GM12873 (cell line): Measurements from ENCODE around the gene GFRA3.

ENCODE experiments used
- CTCF ChIP-seq: IDR thresholded peaks from 2 replicates; pipeline ENCODE4 v1.5.1; 2012; ENCODE audit warnings: low read depth, mild to moderate bottlenecking, moderate library complexity, low read length, control low read depth; ENCODE audit not compliant: insufficient read depth; ENCODE audit errors: missing control alignments

Gene GFRA3

GRCh38 chr5:138282920-138283742 lies 8.7 kb upstream of the GFRA3 start:
- peak; percentile 54 for TF ChIP-seq CTCF

- no peak for TF ChIP-seq CTCF
Measured at GRCh38 chr5:138280915-138281314, 6.5 kb upstream of the GFRA3 start.

- TF ChIP-seq CTCF: peak; percentile 24
Measured at GRCh38 chr5:138276402-138277054, 2.1 kb upstream of the GFRA3 start.

- TF ChIP-seq CTCF: no peak
Measured at GRCh38 chr5:138275895-138276294, 1.5 kb upstream of the GFRA3 start.

- TF ChIP-seq CTCF: no peak
Measured at GRCh38 chr5:138275379-138275782, 960 bp upstream of the GFRA3 start.

- TF ChIP-seq CTCF: no peak
Measured at GRCh38 chr5:138273834-138274188, 610 bp downstream of the GFRA3 start.

- no peak for TF ChIP-seq CTCF
Measured at GRCh38 chr5:138272681-138273080, 1.7 kb downstream of the GFRA3 start.
